ENCODE results near the gene TBRG4.

Gene TBRG4

DNA sequence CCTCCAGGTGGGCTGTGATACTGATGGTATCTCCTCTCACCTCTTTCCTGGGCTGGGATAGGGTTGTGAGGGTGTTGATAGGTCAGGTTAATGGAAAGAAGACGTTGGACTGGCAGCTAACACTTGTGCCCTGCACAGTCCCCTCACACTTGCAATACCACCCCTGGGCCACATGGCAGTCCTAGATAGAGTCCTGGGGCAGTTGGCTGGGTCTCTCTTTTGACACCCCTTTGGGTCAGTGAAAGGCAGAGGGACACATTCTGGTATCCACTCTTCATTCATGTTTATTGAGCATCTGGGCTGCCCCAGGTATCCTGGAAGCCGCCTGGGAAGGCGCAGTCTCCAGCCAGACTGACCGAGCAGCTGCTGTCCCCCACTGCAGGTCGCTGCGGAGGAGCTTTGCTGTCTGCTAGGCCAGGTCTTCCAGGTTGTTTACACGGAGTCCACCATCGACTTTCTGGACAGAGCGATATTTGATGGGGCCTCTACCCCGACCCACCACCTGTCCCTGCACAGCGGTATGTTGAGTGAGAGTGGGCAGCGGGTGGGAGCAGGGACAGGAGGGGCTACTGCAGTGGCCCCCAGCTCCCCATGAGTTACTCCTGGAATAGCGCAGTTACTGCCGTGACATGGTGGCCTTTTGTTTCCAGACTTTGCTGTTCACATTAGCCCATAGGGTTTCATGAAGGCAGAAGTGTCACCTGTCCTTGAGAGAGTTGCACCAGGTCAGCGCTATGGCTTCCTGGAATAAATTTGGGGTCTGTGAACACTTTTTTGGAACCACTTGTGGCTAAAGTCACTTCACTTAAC lies 41.8 kb downstream of the TBRG4 start:
- TF ChIP-seq, protein P1, sequence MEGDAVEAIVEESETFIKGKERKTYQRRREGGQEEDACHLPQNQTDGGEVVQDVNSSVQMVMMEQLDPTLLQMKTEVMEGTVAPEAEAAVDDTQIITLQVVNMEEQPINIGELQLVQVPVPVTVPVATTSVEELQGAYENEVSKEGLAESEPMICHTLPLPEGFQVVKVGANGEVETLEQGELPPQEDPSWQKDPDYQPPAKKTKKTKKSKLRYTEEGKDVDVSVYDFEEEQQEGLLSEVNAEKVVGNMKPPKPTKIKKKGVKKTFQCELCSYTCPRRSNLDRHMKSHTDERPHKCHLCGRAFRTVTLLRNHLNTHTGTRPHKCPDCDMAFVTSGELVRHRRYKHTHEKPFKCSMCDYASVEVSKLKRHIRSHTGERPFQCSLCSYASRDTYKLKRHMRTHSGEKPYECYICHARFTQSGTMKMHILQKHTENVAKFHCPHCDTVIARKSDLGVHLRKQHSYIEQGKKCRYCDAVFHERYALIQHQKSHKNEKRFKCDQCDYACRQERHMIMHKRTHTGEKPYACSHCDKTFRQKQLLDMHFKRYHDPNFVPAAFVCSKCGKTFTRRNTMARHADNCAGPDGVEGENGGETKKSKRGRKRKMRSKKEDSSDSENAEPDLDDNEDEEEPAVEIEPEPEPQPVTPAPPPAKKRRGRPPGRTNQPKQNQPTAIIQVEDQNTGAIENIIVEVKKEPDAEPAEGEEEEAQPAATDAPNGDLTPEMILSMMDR (conservative IDR thresholded peaks at IDR 0.05) = no peak
- no peak overlapping the region for H3K27ac ChIP-seq

DNA sequence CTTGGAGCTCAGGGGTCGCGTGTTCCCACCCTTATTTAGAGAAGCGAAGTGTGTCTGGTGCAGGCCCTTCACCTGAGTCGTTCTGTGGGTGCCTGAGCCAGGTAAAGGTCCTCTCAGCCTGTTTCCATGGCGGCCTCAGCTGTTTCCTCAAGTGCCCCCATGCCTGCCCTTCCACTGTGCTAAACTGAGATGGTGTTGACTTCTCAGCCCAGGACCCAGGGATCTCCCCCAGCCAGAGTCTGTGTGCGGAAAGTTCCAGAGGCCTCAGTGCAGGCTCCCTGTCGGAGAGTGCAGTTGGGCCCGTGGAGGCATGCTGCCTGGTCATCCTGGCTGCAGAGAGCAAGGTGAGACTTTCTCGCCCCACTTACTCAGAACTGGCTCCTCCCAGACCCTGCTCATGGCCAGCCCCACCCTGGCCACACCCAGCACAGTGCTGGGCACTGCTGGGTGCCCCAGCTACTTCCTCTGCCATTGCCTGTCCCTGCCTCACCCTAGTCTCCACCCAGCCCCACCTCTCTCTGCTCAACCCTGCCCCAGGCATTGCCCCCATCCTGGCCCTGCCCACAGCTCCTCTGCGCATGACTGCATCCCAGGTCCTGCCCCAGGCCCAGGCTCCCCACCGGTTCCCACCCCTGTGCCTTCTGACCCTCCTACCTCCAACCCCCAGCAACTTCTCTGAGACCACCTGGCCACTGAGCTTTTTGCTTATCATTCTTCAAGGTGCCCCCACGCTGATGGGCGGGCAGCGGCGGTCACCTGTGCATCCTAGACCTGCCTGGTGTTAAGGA lies 43.1 kb downstream of the TBRG4 start:
- TF ChIP-seq, protein P1 (conservative IDR thresholded peaks at IDR 0.05) = no peak
- no peak overlapping the region for H3K27ac ChIP-seq

DNA sequence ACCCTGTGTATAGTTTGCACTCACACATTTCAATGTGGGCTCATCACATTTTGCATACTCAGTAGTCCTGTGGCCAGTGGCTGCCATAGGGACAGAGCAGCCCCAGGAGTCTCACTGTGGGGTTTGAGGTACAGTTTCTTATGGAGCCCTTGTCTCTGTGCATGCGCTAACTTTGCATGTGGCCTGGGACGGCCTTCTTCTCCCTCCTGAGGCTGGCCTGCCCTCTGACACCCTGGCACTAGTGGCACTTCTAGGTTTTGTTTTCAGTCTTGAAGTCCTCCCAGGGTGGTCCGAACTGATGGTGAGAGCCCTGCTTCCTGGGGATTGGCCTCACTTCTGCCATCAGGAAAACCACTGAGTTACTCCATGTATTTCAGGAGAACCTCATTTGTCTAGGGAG lies 43.9 kb downstream of the TBRG4 start:
- TF ChIP-seq, protein P1 (conservative IDR thresholded peaks at IDR 0.05) = no peak
- no peak overlapping the region for H3K27ac ChIP-seq

DNA sequence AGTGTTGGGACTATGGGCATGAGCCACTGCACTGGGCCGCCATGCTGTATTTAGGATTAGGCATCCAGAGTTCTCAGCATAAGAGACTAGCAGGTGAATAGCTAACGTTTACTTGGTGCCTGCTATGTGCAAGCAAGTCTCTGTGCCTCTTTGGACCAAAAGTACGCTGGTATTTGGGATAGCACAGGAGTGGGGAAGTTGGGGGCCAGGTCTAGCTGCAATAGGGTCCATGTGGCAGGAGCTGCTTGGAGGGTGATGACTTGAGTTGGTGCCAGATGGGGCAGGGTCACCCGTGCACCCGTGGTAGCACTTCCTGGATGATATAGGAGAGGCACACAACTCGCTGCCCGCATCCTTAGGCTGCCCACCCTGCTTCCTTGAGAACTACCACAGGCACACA lies 45.1 kb downstream of the TBRG4 start:
- H3K27ac ChIP-seq = no peak overlapping the region
- TF ChIP-seq, protein P1 (conservative IDR thresholded peaks at IDR 0.05) = no peak

DNA sequence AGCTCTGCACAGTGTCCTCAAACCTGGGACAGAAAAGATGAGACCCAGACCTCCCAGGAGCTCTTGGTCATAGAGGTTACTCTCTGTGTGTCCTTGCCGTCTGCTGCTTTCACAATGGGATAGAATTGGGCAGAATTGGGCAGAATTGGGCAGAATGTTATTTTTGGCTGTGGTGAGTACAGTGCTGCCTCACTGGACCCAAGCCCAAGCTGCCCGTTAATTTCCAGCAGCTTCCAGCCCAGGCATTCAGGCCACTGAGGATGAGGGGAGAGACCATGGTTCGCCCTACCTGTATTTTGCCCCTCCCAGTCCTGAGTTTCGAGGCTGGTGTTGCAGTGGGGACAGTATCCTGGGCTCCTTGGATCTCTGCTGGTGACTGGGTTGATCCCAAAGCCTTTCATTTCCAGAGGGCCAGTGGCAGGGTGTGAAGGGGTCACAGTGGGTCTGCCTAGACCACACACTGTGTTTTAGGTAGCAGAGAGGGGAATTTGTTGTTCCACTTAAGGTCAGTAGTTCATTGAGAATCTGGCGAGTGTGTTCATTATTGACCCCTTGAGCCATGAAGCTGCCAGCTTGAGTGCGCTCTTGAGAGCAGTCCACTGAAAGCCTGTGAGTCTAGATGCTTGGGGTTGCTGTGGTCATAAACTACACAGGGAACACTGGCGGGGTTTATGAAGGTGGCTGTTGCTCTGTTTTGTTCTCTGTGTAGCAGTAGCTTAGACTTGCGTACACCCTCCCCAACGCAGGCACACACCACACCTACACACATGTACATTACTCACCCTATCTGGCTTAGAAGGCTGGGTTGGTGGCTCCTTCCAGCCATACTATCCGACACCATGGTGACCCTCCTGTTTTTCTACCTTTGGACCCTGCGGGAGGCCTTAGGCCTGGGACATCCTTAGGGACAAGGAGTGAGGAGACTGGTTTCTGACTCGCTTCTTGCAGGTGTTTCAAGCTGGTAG lies 46.2 kb downstream of the TBRG4 start:
- H3K27ac ChIP-seq = no peak overlapping the region
- TF ChIP-seq, protein P1 (conservative IDR thresholded peaks at IDR 0.05) = no peak

DNA sequence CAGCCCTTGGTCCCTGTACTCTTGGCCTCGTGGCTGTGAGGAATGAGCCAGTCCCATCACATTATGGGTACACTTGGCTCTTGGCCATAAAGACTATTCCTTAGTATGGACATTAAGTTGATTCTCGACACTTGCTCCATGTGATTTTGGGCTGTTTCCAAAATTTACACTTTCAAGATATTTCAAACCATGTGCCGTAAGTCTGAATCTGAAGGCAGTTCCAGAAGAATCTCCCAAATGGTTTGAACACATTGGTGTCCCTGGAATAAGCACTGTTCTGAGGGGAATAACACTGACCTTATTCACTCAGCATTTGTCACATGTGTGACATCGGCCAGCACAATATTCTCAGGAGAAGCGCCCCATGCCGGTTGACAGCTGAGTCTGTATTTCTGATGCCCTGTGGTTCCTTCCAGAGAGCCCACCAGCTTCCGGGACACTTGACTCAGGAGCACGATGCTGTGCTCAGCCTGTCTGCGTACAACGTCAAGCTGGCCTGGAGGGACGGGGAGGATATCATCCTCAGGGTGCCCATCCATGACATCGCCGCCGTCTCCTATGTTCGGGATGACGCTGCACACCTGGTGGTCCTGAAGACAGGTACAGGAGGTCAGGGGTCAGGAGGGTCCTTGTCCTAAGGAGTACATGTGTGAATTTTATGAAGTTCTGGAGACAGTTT lies 47.3 kb downstream of the TBRG4 start:
- TF ChIP-seq, protein P1 (conservative IDR thresholded peaks at IDR 0.05) = no peak
- H3K27ac ChIP-seq = no peak overlapping the region

Measured in VCaP (cell line).